GM20000 (cell line): ENCODE measurements around the gene WNT5A.

ENCODE experiments used
- DNase-seq: peaks from one replicate; pipeline ENCODE4 v3.0.0; 2012; ENCODE audit warnings: low spot score
- CTCF ChIP-seq: IDR thresholded peaks from 2 replicates; pipeline ENCODE4 v1.5.1; 2012; ENCODE audit warnings: mild to moderate bottlenecking, control low read depth; ENCODE audit errors: extremely low read depth, missing control alignments

Gene WNT5A

DNA sequence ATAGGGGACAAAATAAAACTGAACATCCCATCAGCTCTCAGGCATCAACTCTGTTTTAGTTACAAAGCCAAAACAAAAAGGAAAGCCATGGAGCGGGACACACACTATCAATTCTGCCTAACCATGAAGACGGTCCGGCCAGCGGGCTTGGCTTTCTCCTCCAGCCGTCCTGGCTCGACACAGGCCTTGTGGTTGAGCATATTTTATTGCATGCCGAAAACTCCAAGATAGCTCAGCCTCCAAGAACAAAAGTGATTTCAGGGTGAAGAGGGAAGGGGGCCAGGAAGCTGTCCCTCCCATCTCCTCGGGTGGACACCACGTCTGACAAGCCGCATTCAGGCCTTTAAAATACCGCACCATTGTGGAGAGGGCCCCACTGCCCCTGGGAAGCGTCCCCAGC lies 31.2 kb downstream of the WNT5A start:
- no peak for TF ChIP-seq CTCF
- DNase-seq: no peak

DNA sequence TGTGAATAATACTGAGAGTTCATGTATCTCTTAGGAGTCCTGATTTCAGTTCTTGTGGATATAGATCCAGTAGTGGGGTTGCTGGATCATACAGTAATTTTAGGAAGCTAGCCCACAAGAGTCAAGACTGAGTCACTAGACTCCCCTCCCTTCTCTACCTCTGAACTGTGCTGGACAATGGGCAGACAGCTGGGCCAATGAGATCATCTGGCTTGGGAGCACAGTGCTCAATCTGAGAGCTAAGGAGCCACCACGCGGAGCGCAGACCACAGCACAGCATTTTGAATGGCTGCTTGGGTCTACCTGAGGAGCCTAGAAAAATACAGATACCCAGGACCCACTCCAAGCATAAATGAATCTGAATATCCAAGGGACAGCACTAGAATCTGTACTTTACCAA lies 32.5 kb downstream of the WNT5A start:
- no peak for TF ChIP-seq CTCF
- DNase-seq: no peak

DNA sequence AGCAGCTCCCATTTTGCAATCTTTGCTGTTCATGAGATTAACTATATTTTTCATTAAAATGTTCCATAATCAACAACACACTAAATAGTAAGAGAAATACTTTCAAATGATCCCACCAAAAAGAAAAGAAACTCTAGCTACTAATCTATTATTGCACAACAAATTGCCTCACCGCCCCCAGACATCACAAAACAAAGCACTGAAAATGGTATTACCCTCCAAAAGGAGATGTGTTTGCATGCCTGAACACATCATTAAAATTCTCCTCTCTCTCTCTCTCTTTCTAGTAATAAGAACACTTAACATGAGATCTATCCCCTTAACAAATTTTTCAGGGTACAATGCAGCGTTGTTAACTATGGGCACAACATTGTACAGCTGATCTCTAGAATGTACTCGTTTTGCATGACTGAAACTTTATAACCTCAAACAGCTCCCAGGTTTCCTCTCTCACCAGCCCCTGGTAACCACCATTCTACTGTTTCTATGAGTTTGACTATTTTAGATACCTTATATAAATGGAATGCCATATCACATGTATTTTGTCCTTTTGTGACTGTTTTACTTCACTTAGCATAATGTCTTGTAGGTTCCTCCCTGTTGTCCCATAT lies 33.1 kb downstream of the WNT5A start:
- DNase-seq: no peak
- TF ChIP-seq CTCF: no peak

- no peak for DNase-seq
Measured at GRCh38 chr3:55452886-55453285, 34.2 kb downstream of the WNT5A start.

DNA sequence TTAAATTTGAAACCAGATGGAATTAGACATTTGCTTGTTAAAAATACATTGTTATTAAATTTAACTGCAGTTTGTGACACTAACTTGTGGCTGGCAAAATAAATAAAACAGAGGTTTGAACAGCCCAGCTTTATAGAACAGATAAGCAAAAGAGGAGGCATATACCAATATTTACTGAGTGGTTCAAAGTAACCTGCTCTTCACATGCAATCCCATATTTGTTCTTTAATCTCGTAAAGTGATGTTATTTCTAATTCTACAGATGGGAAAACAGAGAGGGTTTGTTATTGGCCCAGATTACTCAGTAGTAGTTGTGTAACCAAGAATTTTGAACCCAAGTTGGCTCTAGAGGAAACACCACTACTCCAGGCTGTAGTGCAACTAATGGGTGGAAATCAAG lies 37.6 kb downstream of the WNT5A start:
- no peak for TF ChIP-seq CTCF
- no peak for DNase-seq

More at GRCh38 chr3:55452886-55453285, 34.2 kb downstream of the WNT5A start:
- no peak for TF ChIP-seq CTCF

GRCh38 chr3:55446850-55447249 lies 40.3 kb downstream of the WNT5A start:
- no peak for TF ChIP-seq CTCF
- no peak for DNase-seq

DNA sequence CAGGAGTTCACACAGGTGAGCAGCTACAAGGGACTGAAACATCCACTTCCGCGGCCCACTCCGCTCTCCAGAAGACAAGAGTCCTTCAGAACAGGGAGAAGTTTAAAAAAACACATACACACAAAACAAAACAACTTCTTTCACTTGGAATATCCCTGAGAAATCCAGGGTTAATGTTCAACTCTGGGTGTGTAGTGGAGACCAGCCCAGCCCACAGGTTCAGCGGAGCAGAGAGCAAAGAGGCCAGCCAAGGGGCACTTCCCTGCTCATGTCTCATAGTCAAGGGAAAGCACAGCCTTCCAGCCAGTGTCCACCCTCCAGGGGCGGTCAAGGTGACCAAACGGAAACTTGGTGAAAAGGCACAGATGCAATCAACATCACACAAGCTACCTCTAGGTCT lies 41.6 kb downstream of the WNT5A start:
- TF ChIP-seq CTCF: no peak
- no peak for DNase-seq
